GM19240 (cell line): ENCODE data around the gene SLC6A8.

Experiments
- DNase-seq: peaks from one replicate; pipeline ENCODE4 v3.0.0; 2011; ENCODE audit warnings: low spot score; ENCODE audit not compliant: insufficient read length

SLC6A8 gene

DNA sequence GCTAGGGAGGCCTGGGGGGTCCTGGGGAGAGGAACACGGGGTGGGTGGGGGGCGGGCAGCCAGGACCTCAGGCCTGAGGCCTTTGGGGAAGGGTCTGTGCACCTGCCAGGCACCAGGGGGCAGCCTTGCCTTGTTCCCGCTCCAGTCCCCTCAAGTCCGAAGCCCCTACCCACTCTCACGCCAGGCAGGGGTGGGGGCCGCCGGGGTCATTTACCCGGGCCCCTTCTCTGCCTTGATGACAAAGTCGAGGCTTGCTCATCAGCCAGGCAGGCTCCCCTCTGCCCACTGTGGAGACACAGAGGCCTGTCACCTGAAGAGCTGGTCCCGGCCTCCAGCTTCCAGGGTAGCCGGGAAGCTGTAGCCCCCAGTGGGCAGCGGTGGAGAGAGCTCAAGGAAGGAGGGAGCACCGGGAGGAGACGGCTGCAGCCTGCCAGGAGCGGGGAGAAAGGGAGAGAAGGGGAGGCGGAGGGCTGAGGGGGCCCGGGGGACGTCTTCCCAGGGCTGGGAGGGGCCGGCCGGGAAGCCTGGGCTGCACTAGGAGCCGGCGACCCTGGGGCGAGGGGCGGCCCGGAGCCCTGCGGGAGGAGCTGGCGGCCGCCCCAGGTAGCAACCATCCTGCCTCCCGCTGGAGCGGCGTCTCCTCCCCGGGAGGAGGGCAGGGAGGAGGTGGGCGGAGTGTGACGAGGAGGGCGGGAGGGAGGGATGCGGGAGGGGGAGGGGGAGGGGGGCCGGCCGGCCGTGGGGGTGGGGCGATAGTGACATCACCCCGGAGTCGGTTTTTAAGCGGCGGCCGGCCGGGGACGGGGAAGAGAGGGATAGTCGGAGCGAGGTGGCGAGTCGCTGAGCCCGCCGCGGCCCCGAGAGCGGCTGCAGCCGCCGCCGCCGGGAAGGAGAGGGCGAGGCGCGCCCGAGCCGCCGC lies at the start of gene SLC6A8:
SLC6A8 (plus strand) TSS at position 806 of the 919 bp plus-strand sequence. CDS start 649 bp downstream, outside the sequence.
- DNase-seq = no peak

DNA sequence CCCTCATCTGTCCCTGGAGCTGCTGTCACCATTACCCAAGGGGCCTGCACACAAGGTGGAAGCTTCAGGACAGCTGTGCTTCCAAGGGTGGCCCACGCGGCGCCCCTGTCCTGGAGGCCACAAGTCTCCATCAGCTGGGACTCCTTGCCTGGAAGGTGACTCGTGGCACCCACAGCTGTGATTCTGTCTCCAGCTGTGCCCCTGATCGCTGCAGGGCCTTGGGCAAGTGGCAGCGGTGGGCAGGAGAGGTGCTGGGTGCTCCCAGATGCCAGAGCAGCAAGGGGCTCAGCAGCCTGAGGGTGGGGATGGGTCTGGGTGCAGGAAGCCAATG lies 49.7 kb upstream of the SLC6A8 start:
- DNase-seq = no peak

- no peak for DNase-seq
Observed at GRCh38 chrX:153638436-153639176, 49.1 kb upstream of the SLC6A8 start.

DNA sequence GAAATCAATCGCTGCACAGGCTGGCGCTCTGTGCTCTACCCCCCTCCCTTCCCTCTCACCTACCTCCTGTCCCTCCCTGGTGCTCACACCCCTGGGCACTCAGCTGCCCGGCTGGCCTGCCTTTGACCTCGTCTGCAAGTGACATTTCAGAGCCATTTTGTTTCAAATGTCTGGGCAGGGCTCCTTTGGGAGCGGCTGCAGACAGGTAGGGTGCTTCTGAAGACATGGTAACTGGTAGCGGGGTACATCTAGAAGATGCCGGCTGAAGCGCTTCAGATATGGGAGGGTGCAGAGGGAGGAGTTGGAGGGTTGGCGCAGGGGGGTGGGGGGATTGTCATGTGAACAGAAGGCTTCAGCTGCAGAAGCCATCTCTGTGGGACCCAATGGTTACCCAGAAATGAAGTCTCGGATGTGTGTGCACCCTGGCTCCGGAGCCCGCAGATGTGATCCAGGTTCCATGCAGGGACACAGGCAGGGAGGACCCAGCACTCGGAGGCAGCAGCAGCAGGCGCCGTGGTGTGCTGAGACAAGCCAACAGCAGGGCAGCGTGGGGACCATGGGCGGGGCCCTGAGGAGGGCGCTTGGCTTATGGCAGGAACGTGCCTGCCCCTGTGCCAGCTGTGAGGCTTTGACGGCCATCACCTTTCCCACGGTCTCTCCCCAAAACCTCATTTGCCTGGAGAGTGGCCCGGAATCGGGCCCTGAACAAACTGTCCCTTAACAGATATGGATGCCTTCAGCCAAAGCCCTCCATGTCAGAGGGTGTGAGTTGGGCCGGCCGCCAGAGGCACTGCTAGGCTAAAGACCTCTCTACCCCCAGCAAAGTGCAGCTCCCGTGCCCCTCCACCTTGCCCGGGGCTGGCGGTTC lies 48.3 kb upstream of the SLC6A8 start:
- no peak for DNase-seq

GRCh38 chrX:153640045-153640686 lies 47.6 kb upstream of the SLC6A8 start:
- no peak for DNase-seq

GRCh38 chrX:153640736-153641575 lies 46.8 kb upstream of the SLC6A8 start:
- no peak for DNase-seq

- DNase-seq = no peak
Observed at GRCh38 chrX:153641627-153642026, 46.1 kb upstream of the SLC6A8 start.

- DNase-seq = no peak
Observed at GRCh38 chrX:153642051-153642654, 45.6 kb upstream of the SLC6A8 start.

GRCh38 chrX:153642655-153643430 lies 44.9 kb upstream of the SLC6A8 start:
- DNase-seq = no peak

GRCh38 chrX:153643431-153644351 lies 44.0 kb upstream of the SLC6A8 start:
- DNase-seq = no peak

DNA sequence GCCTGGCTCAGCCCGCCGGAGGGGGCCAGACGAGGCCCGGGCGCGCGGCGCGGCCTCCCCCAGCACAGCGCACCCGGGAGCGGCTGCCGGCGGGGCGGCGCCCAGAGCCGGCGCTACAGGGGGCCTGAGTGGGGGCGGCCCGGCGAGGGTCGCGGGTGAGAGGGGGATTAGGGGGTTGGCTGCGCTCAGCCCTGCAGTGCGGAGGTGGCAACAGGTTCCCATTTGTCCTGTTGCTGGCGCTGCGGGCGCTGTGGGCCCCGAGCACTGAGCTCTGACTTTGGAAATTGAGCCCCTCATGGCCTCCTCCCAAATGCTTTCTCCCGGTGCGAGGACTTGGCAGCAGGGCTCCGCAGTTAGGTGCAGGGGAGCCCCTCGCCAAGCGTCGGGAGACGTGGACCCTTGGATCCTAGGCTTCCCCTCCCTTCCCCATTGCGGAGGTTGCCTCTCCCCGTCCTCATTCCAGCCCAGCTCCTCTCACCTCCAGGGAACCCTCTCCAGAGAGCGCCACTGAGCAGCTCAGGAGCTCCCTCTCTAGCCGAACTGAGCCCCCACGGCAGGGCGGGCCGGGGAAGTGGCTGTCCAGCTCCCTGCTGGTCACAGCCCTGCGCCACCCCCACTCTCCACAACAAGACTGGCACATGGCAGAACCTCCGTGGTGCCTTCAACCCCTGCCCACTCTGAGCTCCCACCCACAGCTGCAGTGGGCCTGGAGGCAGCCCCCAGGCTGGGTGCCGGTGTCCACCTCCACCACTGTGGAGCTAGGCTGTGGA lies 43.2 kb upstream of the SLC6A8 start:
- no peak for DNase-seq

- no peak for DNase-seq
Observed at GRCh38 chrX:153645151-153645550, 42.6 kb upstream of the SLC6A8 start.

DNA sequence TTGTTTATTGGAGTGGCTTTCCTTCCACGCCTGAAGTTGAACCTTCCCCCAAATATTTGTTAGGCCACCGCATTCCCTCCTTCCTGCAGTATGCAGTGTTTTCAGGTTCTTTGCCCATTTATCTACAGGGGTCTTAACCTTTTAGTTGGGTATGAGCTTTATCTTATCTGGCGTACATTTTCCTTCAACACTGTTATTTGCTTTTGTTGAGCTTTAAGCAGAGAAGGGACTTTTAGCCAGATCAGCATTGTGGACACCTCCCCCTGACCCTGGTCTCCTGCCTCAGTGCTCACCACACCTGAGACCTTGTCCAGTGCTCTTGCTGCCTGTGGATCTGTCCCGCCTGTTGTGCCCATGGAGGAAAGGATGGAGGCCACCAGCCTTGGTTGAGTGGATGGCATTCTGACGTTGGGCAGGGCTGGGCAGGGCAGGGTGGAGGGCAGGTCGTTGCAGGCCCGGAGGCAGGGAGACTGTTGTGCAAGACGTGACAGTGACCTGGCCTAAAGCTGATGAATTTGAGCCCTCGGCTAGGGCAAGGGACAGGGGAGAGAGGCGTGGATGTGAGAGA lies 41.7 kb upstream of the SLC6A8 start:
- no peak for DNase-seq

- DNase-seq = no peak
Observed at GRCh38 chrX:153646620-153647373, 40.9 kb upstream of the SLC6A8 start, which contains the start of gene DUSP9. Gene DUSP9, plus strand, starts transcription at chrX:153647203. Its CDS starts 751 bp downstream, at chrX:153647954.

GRCh38 chrX:153647461-153648357 lies 40.0 kb upstream of the SLC6A8 start:
- DNase-seq = no peak
